K562 (cell line): ENCODE data around the gene SYCP3. TPM values are rescaled to one million over a fixed set of nuclear protein-coding genes. Genes with fewer than 3 reads are reported as not detected.
A peak's percentile ranks its signal among the peaks of the same experiment; 100 is the strongest.

Experiments used
- ATAC-seq: fragments of 200-7000 bp; cut with Tn5 transposase; 3 replicates; pipeline ENCODE4 v1.9.1; 2020; ENCODE audit warnings: moderate library complexity
- BruUV-seq: library from RNA; stranded (reverse); fragments of 400-500 nt; replicated peaks from 2 replicates; lab custom pipeline; 2021; lab: Mats Ljungman, UMichigan
- CTCF ChIA-PET: fragments of 300-600 bp; formaldehyde crosslinking; extraction: SDS; loops from one replicate; lab custom pipeline; 2021; ENCODE audit warnings: low intra/inter-chr PET ratio; lab: Yijun Ruan, JAX
- POLR2A ChIA-PET: fragments of 300-600, 350-650 bp; sonication (Branson Sonifier 250); formaldehyde crosslinking; extraction: SDS; loops from one replicate; lab custom pipeline; 2021; ENCODE audit warnings: antibody characterized with exemption, inconsistent platforms; lab: Yijun Ruan, JAX
- DNase-seq, 4 experiments: peaks; one replicate each; pipeline versions ENCODE4 v3.0.0 to v3.0.0-alpha.2; 2011 to 2018; ENCODE audit warnings: low spot score in 3 of 4, mixed read lengths in 3 of 4; ENCODE audit errors: extremely low read depth in 1 of 4
- FAIRE-seq: peaks from 2 replicates; lab custom pipeline; 2011; peaks lifted over from hg19 to GRCh38; lab: Jason Lieb, UNC
- H2AFZ ChIP-seq: 2 replicates; pipeline ENCODE4 v1.6.0; 2011; ENCODE audit warnings: low read depth, low read length, control low read depth, inconsistent platforms
- H3K27ac ChIP-seq: fragments of 200-600 bp; 3 replicates; pipeline ENCODE4 v1.8.0; 2011; ENCODE audit warnings: low read depth, mild to moderate bottlenecking, control low read depth, inconsistent platforms, low read length, moderate library complexity, mixed read lengths; ENCODE audit errors: extremely low read depth
- H3K27me3 ChIP-seq, 2 experiments: fragments of 300-600 bp in 1 of 2; 2 replicates in 1 of 2; 3 replicates in 1 of 2; pipeline versions ENCODE4 v1.6.0 to v1.8.0; 2011; ENCODE audit warnings: inconsistent platforms in 2 of 2, low read length in 2 of 2, mild to moderate bottlenecking in 1 of 2, mixed read lengths in 1 of 2, moderate library complexity in 1 of 2; ENCODE audit not compliant: control insufficient read depth in 2 of 2, insufficient read depth in 2 of 2
- H3K36me3 ChIP-seq: fragments of 300-600 bp; 3 replicates; pipeline ENCODE4 v1.8.0; 2011; ENCODE audit warnings: mild to moderate bottlenecking, low read length, inconsistent platforms; ENCODE audit not compliant: control insufficient read depth, insufficient read depth
- H3K4me1 ChIP-seq, 2 experiments: fragments of 200-600 bp in 1 of 2; replicated peaks in 1 of 2; 2 replicates in 1 of 2; 3 replicates in 1 of 2; pipeline versions ENCODE4 v1.5.1 to v1.8.0; 2011; ENCODE audit warnings: inconsistent platforms in 2 of 2, low read length in 2 of 2, mild to moderate bottlenecking in 1 of 2, mixed read lengths in 1 of 2, moderate library complexity in 1 of 2; ENCODE audit not compliant: control insufficient read depth in 2 of 2, insufficient read depth in 2 of 2
- H3K4me2 ChIP-seq: 2 replicates; pipeline ENCODE4 v1.6.1; 2011; ENCODE audit warnings: low read length, control low read depth, inconsistent platforms, mixed read lengths; ENCODE audit not compliant: insufficient read depth
- H3K4me3 ChIP-seq: fragments of 200-600 bp; sonication (generic), shearing (Covaris generic); 2 replicates; pipeline ENCODE4 v1.5.1; 2016; ENCODE audit warnings: control low read depth, inconsistent platforms
- H3K79me2 ChIP-seq: fragments of 200-600 bp; 3 replicates; pipeline ENCODE4 v1.8.0; 2011; ENCODE audit warnings: low read length, inconsistent platforms; ENCODE audit not compliant: control insufficient read depth, insufficient read depth
- H3K9ac ChIP-seq, 2 experiments: 2 replicates each; pipeline versions ENCODE4 v1.6.0 to v1.6.1; 2011; ENCODE audit warnings: low read depth in 2 of 2, low read length in 2 of 2, control low read depth in 1 of 2, inconsistent platforms in 1 of 2, mild to moderate bottlenecking in 1 of 2, mixed read lengths in 1 of 2; ENCODE audit not compliant: insufficient read depth in 1 of 2
- H3K9me1 ChIP-seq: one replicate; pipeline ENCODE4 v1.6.0; 2011; ENCODE audit warnings: inconsistent platforms, mild to moderate bottlenecking, low read length, moderate library complexity; ENCODE audit not compliant: control insufficient read depth, insufficient read depth
- H3K9me3 ChIP-seq: replicated peaks from 2 replicates; pipeline ENCODE4 v1.5.1; 2011; ENCODE audit warnings: low read depth, low read length, inconsistent platforms; ENCODE audit not compliant: control insufficient read depth, insufficient read depth
- H4K20me1 ChIP-seq: replicated peaks from 2 replicates; pipeline ENCODE4 v1.6.1; 2011; ENCODE audit warnings: low read length, inconsistent platforms, mixed read lengths; ENCODE audit not compliant: control insufficient read depth, insufficient read depth
- ARID2 ChIP-seq: fragments of 450-650 bp; IDR thresholded peaks from 2 replicates; pipeline ENCODE4 v1.6.1; 2017; ENCODE audit warnings: antibody characterized with exemption, mild to moderate bottlenecking
- CTCFL ChIP-seq: IDR thresholded peaks from 2 replicates; pipeline ENCODE4 v1.6.1; 2011; ENCODE audit warnings: borderline replicate concordance, low read depth, mild to moderate bottlenecking, moderate library complexity, low read length; ENCODE audit not compliant: insufficient read depth, poor library complexity, severe bottlenecking
- E2F6 ChIP-seq, 2 experiments: IDR thresholded peaks; 2 replicates each; pipeline ENCODE4 v1.6.1; 2011; ENCODE audit warnings: borderline replicate concordance in 1 of 2, control low read depth in 1 of 2, low read depth in 1 of 2, low read length in 1 of 2, mild to moderate bottlenecking in 1 of 2, mixed read lengths in 1 of 2, moderate library complexity in 1 of 2; ENCODE audit not compliant: insufficient read depth in 1 of 2, insufficient read length in 1 of 2, poor library complexity in 1 of 2, severe bottlenecking in 1 of 2; ENCODE audit errors: extremely low read depth in 1 of 2
- EP300 ChIP-seq: IDR thresholded peaks from 2 replicates; pipeline ENCODE4 v1.6.1; 2012; ENCODE audit warnings: low read length, improper control_type of control experiment
- ETV5 ChIP-seq: sonication (generic); formaldehyde crosslinking; IDR thresholded peaks from 2 replicates; pipeline ENCODE4 v1.4.0; 2020; ENCODE audit warnings: low read depth, mild to moderate bottlenecking, missing genetic modification reagents
- EWSR1 ChIP-seq: fragments of 450-650 bp; IDR thresholded peaks from 2 replicates; pipeline ENCODE4 v1.6.1; 2018; ENCODE audit warnings: borderline replicate concordance, mild to moderate bottlenecking, low read depth, moderate library complexity; ENCODE audit not compliant: partially characterized antibody
- FOXP4 ChIP-seq: sonication (generic); formaldehyde crosslinking; IDR thresholded peaks from 2 replicates; pipeline ENCODE4 v1.8.0; 2022; ENCODE audit warnings: mild to moderate bottlenecking, missing genetic modification reagents, borderline replicate concordance
- GTF2A2 ChIP-seq: IDR thresholded peaks from 2 replicates; pipeline ENCODE4 v1.6.1; 2016; ENCODE audit warnings: mild to moderate bottlenecking, missing genetic modification characterization, missing compliant biosample characterization
- RAD21 ChIP-seq, 2 experiments: fragments of 250-450 bp in 1 of 2; fragments of 450-650 bp in 1 of 2; sonication (Bioruptor Pico) in 1 of 2; formaldehyde crosslinking in 1 of 2; IDR thresholded peaks in 1 of 2; conservative IDR thresholded peaks in 1 of 2; 2 replicates each; pipeline versions ENCODE4 v1.4.0 to v1.8.0; 2020 to 2022; ENCODE audit warnings: mild to moderate bottlenecking in 2 of 2, moderate library complexity in 1 of 2
- STAG1 ChIP-seq: sonication (generic); formaldehyde crosslinking; IDR thresholded peaks from 2 replicates; pipeline ENCODE4 v1.5.0; 2020; ENCODE audit warnings: missing genetic modification reagents, borderline replicate concordance
- TCF7L2 ChIP-seq: fragments of 150-350 bp; IDR thresholded peaks from 2 replicates; pipeline ENCODE4 v1.6.1; 2016; ENCODE audit warnings: low read depth, mild to moderate bottlenecking, low read length, moderate library complexity
- WGBS: fragments of 100-300 bp; shearing (Covaris generic); methylation state at CpG from one replicate; pipeline ENCODE4 v1.1.6; 2016; ENCODE audit warnings: low coverage, mixed read lengths; ENCODE audit not compliant: insufficient coverage; ENCODE audit errors: missing lambda C conversion rate; 5-methylcytosine and 5-hydroxymethylcytosine counted together
- in situ Hi-C: fragments of 300-500 bp; cut with MboI; formaldehyde crosslinking; loops from 4 replicates; pipeline ENCODE4 v1.15.0; 2018; ENCODE audit warnings: inconsistent platforms, mixed read lengths
- intact Hi-C: fragments of 100-400 bp; cut with micrococcal nuclease; formaldehyde crosslinking; loops from 2 replicates; pipeline ENCODE4 v1.14.2; 2022
- polyA plus RNA-seq, 8 experiments: library from polyadenylated mRNA; depleted of rRNA in 4 of 8; stranded (reverse) in 5 of 8; unstranded in 3 of 8; fragments of >200 nt; fragmentation: Nextera tagmentation in 2 of 8; fragmentation: Illumina TruSeq in 1 of 8; extraction: Ambion mirVana in 2 of 8; extraction: Trizol in 1 of 8; gene quantifications; 2 replicates each; pipeline versions ENCODE4 v1.2.1 to v1.2.3, GENCODE V29; 2011 to 2014; ENCODE audit warnings: inconsistent platforms in 1 of 8, missing spikeins in 1 of 8
- total RNA-seq, 7 experiments: library from RNA; depleted of rRNA in 6 of 7; stranded (reverse); fragments of >200 nt in 6 of 7; fragmentation: Illumina TruSeq in 2 of 7; extraction: Trizol in 2 of 7; gene quantifications; 2 replicates each; pipeline versions ENCODE4 v1.2.1 to v1.2.3, GENCODE V29; 2011 to 2021; ENCODE audit warnings: low replicate concordance in 1 of 7

The SYCP3 gene
- total and polyA plus RNA-seq, 9 of the 15 experiments (the other 6 are each of a cell fraction or from before 2014, with no cell fraction given): 0.11 to 0.25 (median 0.22) TPM; not detected in 4

GRCh38 chr12:101773650-101774162, 34.4 kb upstream of the SYCP3 start:
- Histone ChIP-seq H3K27ac (no peak overlapping the region), H3K9me1 (no peaks in the 10 kb centered on the region), H3K79me2 (no peaks in the 10 kb centered on the region), H3K9me3 (no peaks in the 10 kb centered on the region), H3K36me3 (peaks cover 24% of the 10 kb centered on the region), H4K20me1 (no peaks in the 10 kb centered on the region), H3K4me2 (no peak overlapping the region), H3K27me3 (no peaks in the 10 kb centered on the region), H2AFZ (no peak overlapping the region), H3K4me3 (no peak overlapping the region), H3K9ac (no peak overlapping the region), H3K4me1 (no peaks in the 10 kb centered on the region)
- intact Hi-C loops (loop anchor here (1.0 to 5.0 kb wide), 4 partner anchors 58 to 361 kb away; no protein-coding TSS in a partner anchor), in situ Hi-C loops (no loop called here)
- 50% methylated on average over 2 of the region's 2 CpGs for WGBS
- CTCF ChIA-PET: interaction anchor here (0.7 to 3.1 kb wide), 7 partner anchors 58 to 1802 kb away, joined by 3 to 23 read pairs (median 3); partner anchors contain the start of gene GNPTAB
- no TSS peak for BruUV-seq
- ATAC-seq: peak; percentile 91
- peak; percentile 93 for FAIRE-seq
- DNase-seq: peak; percentile 64 to 78 (median 70)
- POLR2A ChIA-PET: interaction anchor here (0.6 to 1.2 kb wide), 3 partner anchors 10 to 90 kb away, joined by 3 read pairs; no protein-coding TSS in a partner anchor
- TF ChIP-seq EP300: 0 out of 2 replicates have a peak, but pooled peaks have one; percentile 21
- no peak for TF ChIP-seq TCF7L2
- TF ChIP-seq FOXP4 (CRISPR knock-in tag): no peak
- TF ChIP-seq GTF2A2 (tag): no peak
- peak; percentile 20 for TF ChIP-seq CTCFL
- TF ChIP-seq E2F6 (IDR thresholded peaks at IDR 0.05; ENCODE audit: borderline replicate concordance in 1 of 2, extremely low read depth in 1 of 2, insufficient read depth in 1 of 2, insufficient read length in 1 of 2, low read depth in 1 of 2, low read length in 1 of 2, poor library complexity in 1 of 2, severe bottlenecking in 1 of 2): no peak
- peak; percentile 15 for TF ChIP-seq EWSR1
- TF ChIP-seq ARID2: peak; percentile 83; the same call in 1 of the 2 replicates
- peak; percentile 8; the same call in 1 of the 2 replicates for TF ChIP-seq STAG1
- TF ChIP-seq ETV5 (CRISPR knock-in tag): no peak
- TF ChIP-seq RAD21 (CRISPR knock-in tag; conservative IDR thresholded peaks at IDR 0.05 in 1 of 2, IDR thresholded peaks at IDR 0.05 in 1 of 2): peak; percentile 92 to 93
